Measurements from ENCODE around the gene LCN12.

Gene LCN12

GRCh38 chr9:136975644-136976043, 23.6 kb downstream of the LCN12 start:
- no peaks in the 10 kb centered on the region for H3K79me2 ChIP-seq (ENCODE audit: insufficient read depth, low read length)
- H2AFZ ChIP-seq (ENCODE audit: low read depth, low read length, severe bottlenecking) = no peak overlapping the region
- H4K20me1 ChIP-seq (ENCODE audit: low read depth, low read length) = no peaks in the 10 kb centered on the region
- no peak for TF ChIP-seq CTCF (IDR thresholded peaks at IDR 0.05; ENCODE audit: insufficient read depth, low read length, poor library complexity, severe bottlenecking)
- TF ChIP-seq EZH2phosphoT487 (conservative IDR thresholded peaks at IDR 0.05; ENCODE audit: low read length) = no peak
- no peak overlapping the region for H3K4me2 ChIP-seq (ENCODE audit: low read depth, low read length, poor library complexity, severe bottlenecking)
- no peaks in the 10 kb centered on the region for H3F3A ChIP-seq (ENCODE audit: insufficient read depth)
- no peaks in the 10 kb centered on the region for H3K27me3 ChIP-seq (ENCODE audit: low read length)
- no peak overlapping the region for H3K27ac ChIP-seq (ENCODE audit: low read depth, low read length)
- no peaks in the 10 kb centered on the region for H3K36me3 ChIP-seq (ENCODE audit: low read length)
- no peaks in the 10 kb centered on the region for H3K9me2 ChIP-seq (replicated peaks; ENCODE audit: insufficient read depth, low read length)
- H3K9ac ChIP-seq (ENCODE audit: low read length) = no peak overlapping the region
- H3K4me3 ChIP-seq (ENCODE audit: insufficient read depth, low read length, poor library complexity, severe bottlenecking) = no peak overlapping the region
- no peaks in the 10 kb centered on the region for H3K9me3 ChIP-seq (ENCODE audit: insufficient read depth, low read length)

- no peak within 1 kb of the TSS for H3K27ac ChIP-seq (ENCODE audit: low read depth, low read length)
Observed at GRCh38 chr9:136977223-136977622, 25.1 kb downstream of the LCN12 start, which contains the start of gene PTGDS. TSS of gene PTGDS (plus strand) at chr9:136977504. CDS start at chr9:136977579, 75 bp downstream.

GRCh38 chr9:136977649-136978072, 25.6 kb downstream of the LCN12 start:
- Histone ChIP-seq H3F3A (ENCODE audit: insufficient read depth) (no peaks in the 10 kb centered on the region), H4K20me1 (ENCODE audit: low read depth, low read length) (no peaks in the 10 kb centered on the region), H3K9me2 (replicated peaks; ENCODE audit: insufficient read depth, low read length) (no peaks in the 10 kb centered on the region), H3K9ac (ENCODE audit: low read length) (no peak overlapping the region), H3K4me2 (ENCODE audit: low read depth, low read length, poor library complexity, severe bottlenecking) (no peak overlapping the region), H2AFZ (ENCODE audit: low read depth, low read length, severe bottlenecking) (no peak overlapping the region), H3K4me3 (ENCODE audit: insufficient read depth, low read length, poor library complexity, severe bottlenecking) (no peak overlapping the region), H3K27ac (ENCODE audit: low read depth, low read length) (no peak overlapping the region), H3K9me3 (ENCODE audit: insufficient read depth, low read length) (no peaks in the 10 kb centered on the region), H3K27me3 (ENCODE audit: low read length) (no peaks in the 10 kb centered on the region), H3K79me2 (ENCODE audit: insufficient read depth, low read length) (no peaks in the 10 kb centered on the region), H3K36me3 (ENCODE audit: low read length) (no peaks in the 10 kb centered on the region)
- TF ChIP-seq EZH2phosphoT487 (conservative IDR thresholded peaks at IDR 0.05; ENCODE audit: low read length) = no peak
- TF ChIP-seq CTCF (IDR thresholded peaks at IDR 0.05; ENCODE audit: insufficient read depth, low read length, poor library complexity, severe bottlenecking) = no peak

More at GRCh38 chr9:136977223-136977622, 25.1 kb downstream of the LCN12 start, which contains the start of gene PTGDS:
- no peaks in the 10 kb centered on the region for H3K27me3 ChIP-seq (ENCODE audit: low read length)
- H3K4me3 ChIP-seq (ENCODE audit: insufficient read depth, low read length, poor library complexity, severe bottlenecking) = no peak within 1 kb of the TSS
- H3F3A ChIP-seq (ENCODE audit: insufficient read depth) = no peaks in the 10 kb centered on the region
- no peak within 1 kb of the TSS for H3K9ac ChIP-seq (ENCODE audit: low read length)
- no peak within 1 kb of the TSS for H3K4me2 ChIP-seq (ENCODE audit: low read depth, low read length, poor library complexity, severe bottlenecking)
- no peaks in the 10 kb centered on the region for H4K20me1 ChIP-seq (ENCODE audit: low read depth, low read length)
- H3K79me2 ChIP-seq (ENCODE audit: insufficient read depth, low read length) = no peaks in the 10 kb centered on the region
- H3K9me3 ChIP-seq (ENCODE audit: insufficient read depth, low read length) = no peaks in the 10 kb centered on the region
- no peak for TF ChIP-seq CTCF (IDR thresholded peaks at IDR 0.05; ENCODE audit: insufficient read depth, low read length, poor library complexity, severe bottlenecking)
- H3K36me3 ChIP-seq (ENCODE audit: low read length) = no peaks in the 10 kb centered on the region
- no peak within 1 kb of the TSS for H2AFZ ChIP-seq (ENCODE audit: low read depth, low read length, severe bottlenecking)
- no peaks in the 10 kb centered on the region for H3K9me2 ChIP-seq (replicated peaks; ENCODE audit: insufficient read depth, low read length)

Data from SU-DHL-6 (cell line).